MM.1S (cell line): Measurements from ENCODE around the gene MGAT1.
A peak's percentile ranks its signal among the peaks of the same experiment; 100 is the strongest.

ENCODE experiments used
- DNase-seq: peaks from one replicate; pipeline ENCODE4 v3.0.0-alpha.2; 2015
- H2AFZ ChIP-seq: fragments of 300-600 bp; sonication (generic); 2 replicates; pipeline ENCODE4 v1.6.0; 2016; ENCODE audit warnings: antibody characterized with exemption, low read length
- H3F3A ChIP-seq: fragments of 300-600 bp; sonication (generic); 2 replicates; pipeline ENCODE4 v1.6.1; 2016; ENCODE audit warnings: mild to moderate bottlenecking, antibody characterized with exemption, low read length, moderate library complexity, mixed read lengths; ENCODE audit not compliant: insufficient read depth
- H3K27ac ChIP-seq: fragments of 300-600 bp; sonication (generic); 2 replicates; pipeline ENCODE4 v1.5.1; 2016; ENCODE audit warnings: mild to moderate bottlenecking, low read length
- H3K27me3 ChIP-seq: fragments of 300-600 bp; sonication (generic); replicated peaks from 2 replicates; pipeline ENCODE4 v1.6.0; 2016; ENCODE audit warnings: low read length; ENCODE audit not compliant: insufficient read depth
- H3K36me3 ChIP-seq: fragments of 300-600 bp; sonication (generic); replicated peaks from 2 replicates; pipeline ENCODE4 v1.6.1; 2016; ENCODE audit warnings: mild to moderate bottlenecking, low read length, mixed read lengths; ENCODE audit not compliant: insufficient read depth
- H3K4me1 ChIP-seq: fragments of 300-600 bp; sonication (generic); 2 replicates; pipeline ENCODE4 v1.6.1; 2016; ENCODE audit warnings: low read length, mixed read lengths
- H3K4me2 ChIP-seq: fragments of 300-600 bp; sonication (generic); 2 replicates; pipeline ENCODE4 v1.6.0; 2016; ENCODE audit warnings: low read depth, low read length
- H3K4me3 ChIP-seq: fragments of 300-600 bp; sonication (generic); 2 replicates; pipeline ENCODE4 v1.5.1; 2016; ENCODE audit warnings: low read length, mixed read lengths
- H3K79me2 ChIP-seq: fragments of 300-600 bp; sonication (generic); 2 replicates; pipeline ENCODE4 v1.6.1; 2016; ENCODE audit warnings: mixed run types, low read length, mixed read lengths
- H3K9ac ChIP-seq: fragments of 300-600 bp; sonication (generic); 2 replicates; pipeline ENCODE4 v1.6.1; 2016; ENCODE audit warnings: low read length, mixed read lengths
- H3K9me2 ChIP-seq: fragments of 300-600 bp; sonication (generic); replicated peaks from 2 replicates; pipeline ENCODE4 v1.6.1; 2016; ENCODE audit warnings: mild to moderate bottlenecking, low read length, mixed read lengths; ENCODE audit not compliant: insufficient read depth
- H3K9me3 ChIP-seq: fragments of 300-600 bp; sonication (generic); replicated peaks from 2 replicates; pipeline ENCODE4 v1.6.1; 2016; ENCODE audit warnings: mild to moderate bottlenecking, low read length, mixed read lengths; ENCODE audit not compliant: insufficient read depth
- H4K20me1 ChIP-seq: fragments of 300-600 bp; sonication (generic); 2 replicates; pipeline ENCODE4 v1.6.1; 2016; ENCODE audit warnings: mild to moderate bottlenecking, low read length, moderate library complexity, mixed read lengths; ENCODE audit not compliant: insufficient read depth
- EZH2 ChIP-seq: fragments of 300-600 bp; sonication (generic); optimal IDR thresholded peaks from 2 replicates; pipeline ENCODE3; 2017; ENCODE audit warnings: low read depth, mild to moderate bottlenecking, antibody characterized with exemption, low read length, mixed read lengths
- EZH2phosphoT487 ChIP-seq: fragments of 300-600 bp; sonication (generic); IDR thresholded peaks from 2 replicates; pipeline ENCODE4 v1.6.1; 2018; ENCODE audit warnings: antibody characterized with exemption, low read length
- TF ChIP-seq, protein P1 (sequence below): fragments of 300-600 bp; sonication (generic); IDR thresholded peaks from 2 replicates; pipeline ENCODE4 v1.5.1; 2016; ENCODE audit warnings: antibody characterized with exemption, low read length, mixed read lengths

MGAT1 gene

GRCh38 chr5:180802325-180803180, at the start of gene MGAT1:
TSS of gene MGAT1 (minus strand) at chr5:180802806. CDS start at chr5:180792971, 9,835 bp downstream.
- Histone ChIP-seq H3K27ac (peak within 1 kb of the TSS; percentile 99), H2AFZ (peak within 1 kb of the TSS; percentile 17; the same call in 1 of the 2 replicates), H3K9me2 (no peaks in the 10 kb centered on the region), H3K9ac (peak within 1 kb of the TSS; percentile 88), H3K27me3 (no peaks in the 10 kb centered on the region), H3K4me1 (peaks cover 72% of the 10 kb centered on the region), H3F3A (peaks cover 45% of the 10 kb centered on the region), H3K4me2 (peak within 1 kb of the TSS; percentile 96), H3K4me3 (peak within 1 kb of the TSS; percentile 89), H4K20me1 (peaks cover 45% of the 10 kb centered on the region), H3K79me2 (peaks cover 91% of the 10 kb centered on the region), H3K36me3 (no peaks in the 10 kb centered on the region), H3K9me3 (no peaks in the 10 kb centered on the region)
- TF ChIP-seq EZH2phosphoT487 (no peak), EZH2 (no peak)
- TF ChIP-seq, protein P1, sequence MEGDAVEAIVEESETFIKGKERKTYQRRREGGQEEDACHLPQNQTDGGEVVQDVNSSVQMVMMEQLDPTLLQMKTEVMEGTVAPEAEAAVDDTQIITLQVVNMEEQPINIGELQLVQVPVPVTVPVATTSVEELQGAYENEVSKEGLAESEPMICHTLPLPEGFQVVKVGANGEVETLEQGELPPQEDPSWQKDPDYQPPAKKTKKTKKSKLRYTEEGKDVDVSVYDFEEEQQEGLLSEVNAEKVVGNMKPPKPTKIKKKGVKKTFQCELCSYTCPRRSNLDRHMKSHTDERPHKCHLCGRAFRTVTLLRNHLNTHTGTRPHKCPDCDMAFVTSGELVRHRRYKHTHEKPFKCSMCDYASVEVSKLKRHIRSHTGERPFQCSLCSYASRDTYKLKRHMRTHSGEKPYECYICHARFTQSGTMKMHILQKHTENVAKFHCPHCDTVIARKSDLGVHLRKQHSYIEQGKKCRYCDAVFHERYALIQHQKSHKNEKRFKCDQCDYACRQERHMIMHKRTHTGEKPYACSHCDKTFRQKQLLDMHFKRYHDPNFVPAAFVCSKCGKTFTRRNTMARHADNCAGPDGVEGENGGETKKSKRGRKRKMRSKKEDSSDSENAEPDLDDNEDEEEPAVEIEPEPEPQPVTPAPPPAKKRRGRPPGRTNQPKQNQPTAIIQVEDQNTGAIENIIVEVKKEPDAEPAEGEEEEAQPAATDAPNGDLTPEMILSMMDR, result no peak
- peak; percentile 71 for DNase-seq

DNA sequence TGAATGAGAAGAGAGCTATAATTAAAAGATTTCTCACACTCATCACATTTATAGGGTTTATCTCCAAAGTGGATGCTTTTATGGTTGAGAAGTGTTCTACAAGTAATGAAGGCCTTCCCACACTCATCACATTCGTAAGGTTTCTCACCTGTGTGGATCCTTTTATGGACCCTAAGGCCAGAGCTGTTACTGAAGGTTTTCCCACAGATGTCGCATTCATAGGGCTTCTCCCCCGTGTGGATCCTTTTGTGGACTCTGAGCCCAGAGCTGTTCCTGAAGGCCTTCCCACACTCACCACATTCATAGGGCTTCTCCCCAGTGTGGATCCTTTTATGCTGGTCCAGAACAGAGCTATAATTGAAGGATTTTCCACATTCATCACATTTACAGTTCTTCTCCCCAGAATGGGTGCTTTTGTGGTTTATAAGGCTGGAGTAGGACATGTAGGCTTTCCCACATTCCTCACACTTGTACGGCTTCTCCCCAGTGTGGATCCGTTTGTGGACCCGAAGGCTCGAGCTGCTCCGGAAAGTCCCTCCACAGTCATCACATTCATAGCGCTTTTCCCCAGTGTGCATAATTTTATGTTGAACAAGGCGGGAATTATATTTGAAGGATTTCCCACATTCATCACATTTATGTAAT, 48.0 kb upstream of the MGAT1 start:
- no peak overlapping the region for H3K27ac ChIP-seq
- H3K79me2 ChIP-seq, result peaks cover 9% of the 10 kb centered on the region; the same call in 1 of the 2 replicates
- H3K27me3 ChIP-seq, result no peaks in the 10 kb centered on the region
- H3K36me3 ChIP-seq, result peaks cover 26% of the 10 kb centered on the region
- H3F3A ChIP-seq, result 0 out of 2 replicates have a peak, but pooled peaks cover 4% of the 10 kb centered on the region
- no peak overlapping the region for H3K9ac ChIP-seq
- H3K4me1 ChIP-seq, result no peaks in the 10 kb centered on the region
- H3K4me2 ChIP-seq, result no peak overlapping the region
- no peaks in the 10 kb centered on the region for H4K20me1 ChIP-seq
- no peaks in the 10 kb centered on the region for H3K9me2 ChIP-seq
- no peak for TF ChIP-seq EZH2phosphoT487
- TF ChIP-seq, protein P1, result no peak
- no peak for TF ChIP-seq EZH2
- H2AFZ ChIP-seq, result no peak overlapping the region
- no peaks in the 10 kb centered on the region; the same call in 1 of the 2 replicates for H3K9me3 ChIP-seq
- DNase-seq, result no peak
- no peak overlapping the region for H3K4me3 ChIP-seq

- no peak overlapping the region for H3K27ac ChIP-seq
- no peaks in the 10 kb centered on the region for H4K20me1 ChIP-seq
- no peaks in the 10 kb centered on the region for H3K27me3 ChIP-seq
- no peaks in the 10 kb centered on the region; the same call in 1 of the 2 replicates for H3K9me3 ChIP-seq
- TF ChIP-seq EZH2phosphoT487 (no peak), EZH2 (no peak)
- TF ChIP-seq, protein P1, result no peak
- no peak for DNase-seq
- no peak overlapping the region for H2AFZ ChIP-seq
- H3K9me2 ChIP-seq, result no peaks in the 10 kb centered on the region
- no peak overlapping the region for H3K9ac ChIP-seq
- 0 out of 2 replicates have a peak, but pooled peaks cover 4% of the 10 kb centered on the region for H3F3A ChIP-seq
- H3K4me3 ChIP-seq, result no peak overlapping the region
- no peak overlapping the region for H3K4me2 ChIP-seq
- no peaks in the 10 kb centered on the region for H3K4me1 ChIP-seq
- peaks cover 26% of the 10 kb centered on the region for H3K36me3 ChIP-seq
- peaks cover 5% of the 10 kb centered on the region; the same call in 1 of the 2 replicates for H3K79me2 ChIP-seq
Measured at GRCh38 chr5:180849827-180850226, 47.2 kb upstream of the MGAT1 start.
